Pericardium fibroblast (primary cell): ENCODE measurements around the gene NDUFS8. TPM values are rescaled to one million over a fixed set of nuclear protein-coding genes. Genes with fewer than 3 reads are reported as not detected.

Experiments used
- total RNA-seq: library from RNA; depleted of rRNA; stranded (reverse); fragments of >200 nt; gene quantifications from 2 replicates; pipeline ENCODE4 v1.2.3, GENCODE V29; 2015

Gene NDUFS8
- 124 and 133 TPM in 2 replicates for total RNA-seq

GRCh38 chr11:68030318-68031143, at the start of gene NDUFS8:
Gene NDUFS8 (plus strand): TSS chr11:68030681. CDS start chr11:68032152, 1,471 bp downstream.

GRCh38 chr11:68003846-68004550, 26.5 kb upstream of the NDUFS8 start, which contains the start of gene UNC93B1:
Gene UNC93B1 (minus strand): TSS chr11:68004097. CDS start chr11:68004043, 54 bp downstream.

GRCh38 chr11:68010090-68011041, 20.1 kb upstream of the NDUFS8 start, which contains the start of gene ALDH3B1:
Gene ALDH3B1 (plus strand): TSS chr11:68010327. CDS start chr11:68015298, 4,971 bp downstream.

GRCh38 chr11:68038718-68039525, 8.4 kb downstream of the NDUFS8 start, which contains the start of gene TCIRG1:
Gene TCIRG1 (plus strand): TSS chr11:68039025. CDS start chr11:68041272, 2,247 bp downstream.

Other genes starting within 250 kb of the NDUFS8 start
- 26.6 and 40.7 TPM in 2 replicates for gene UNC93B1, start 26.6 kb upstream of the NDUFS8 start, total RNA-seq
- gene ALDH3B1, start 20.4 kb upstream of the NDUFS8 start, total RNA-seq, result 26.4 and 46.8 TPM in 2 replicates
- gene TCIRG1, start 8.3 kb downstream of the NDUFS8 start, total RNA-seq, result 94.1 and 109 TPM in 2 replicates
- gene CHKA, start 90.7 kb downstream of the NDUFS8 start, total RNA-seq, result 10.2 and 12.0 TPM in 2 replicates
- gene KMT5B, start 182.6 kb downstream of the NDUFS8 start, total RNA-seq, result 16.2 and 19.5 TPM in 2 replicates
- gene C11orf24, start 241.3 kb downstream of the NDUFS8 start, total RNA-seq, result 47.8 and 62.4 TPM in 2 replicates